HPDE6-E6E7 (cell line): ENCODE data around the gene GSDMA.
A peak's percentile ranks its signal among the peaks of the same experiment; 100 is the strongest.
"Not testable (repeated sequence)": the region's sequence is repeated elsewhere in the genome, so short reads cannot be mapped to it uniquely, and the experiment has no call there.

Experiments used
- DNase-seq: peaks from one replicate; pipeline ENCODE4 v3.0.0; 2011; ENCODE audit warnings: missing footprints; ENCODE audit errors: extremely low spot score

Gene GSDMA

GRCh38 chr17:39996800-39997199, 34.0 kb downstream of the GSDMA start:
- no peak for DNase-seq

DNA sequence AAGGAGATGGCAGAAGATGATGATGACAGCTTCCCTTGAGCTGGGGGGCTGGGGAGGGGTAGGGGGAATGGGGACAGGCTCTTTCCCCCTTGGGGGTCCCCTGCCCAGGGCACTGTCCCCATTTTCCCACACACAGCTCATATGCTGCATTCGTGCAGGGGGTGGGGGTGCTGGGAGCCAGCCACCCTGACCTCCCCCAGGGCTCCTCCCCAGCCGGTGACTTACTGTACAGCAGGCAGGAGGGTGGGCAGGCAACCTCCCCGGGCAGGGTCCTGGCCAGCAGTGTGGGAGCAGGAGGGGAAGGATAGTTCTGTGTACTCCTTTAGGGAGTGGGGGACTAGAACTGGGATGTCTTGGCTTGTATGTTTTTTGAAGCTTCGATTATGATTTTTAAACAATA, 34.7 kb downstream of the GSDMA start:
- no peak for DNase-seq

DNA sequence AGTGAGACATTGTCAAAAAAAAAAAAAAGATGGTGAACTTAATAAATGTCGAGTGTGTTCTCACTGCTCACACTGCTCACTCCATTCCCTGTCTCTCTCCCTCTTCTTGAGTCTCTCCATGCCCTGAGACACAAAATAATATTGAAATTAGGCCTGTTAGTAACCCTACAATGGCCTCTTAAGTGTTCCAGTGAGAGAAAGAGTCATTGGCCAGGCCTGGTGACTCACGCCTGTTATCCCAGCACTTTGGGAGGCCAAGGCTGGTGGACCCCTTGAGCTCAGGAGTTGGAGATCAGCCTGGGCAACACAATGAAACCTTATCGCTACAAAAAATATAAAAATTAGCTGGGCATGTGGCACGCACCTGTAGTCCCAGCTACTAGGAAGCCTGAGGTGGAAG, 36.3 kb downstream of the GSDMA start:
- no peak for DNase-seq

- DNase-seq = no peak
Observed at GRCh38 chr17:40000161-40000560, 37.4 kb downstream of the GSDMA start.

DNA sequence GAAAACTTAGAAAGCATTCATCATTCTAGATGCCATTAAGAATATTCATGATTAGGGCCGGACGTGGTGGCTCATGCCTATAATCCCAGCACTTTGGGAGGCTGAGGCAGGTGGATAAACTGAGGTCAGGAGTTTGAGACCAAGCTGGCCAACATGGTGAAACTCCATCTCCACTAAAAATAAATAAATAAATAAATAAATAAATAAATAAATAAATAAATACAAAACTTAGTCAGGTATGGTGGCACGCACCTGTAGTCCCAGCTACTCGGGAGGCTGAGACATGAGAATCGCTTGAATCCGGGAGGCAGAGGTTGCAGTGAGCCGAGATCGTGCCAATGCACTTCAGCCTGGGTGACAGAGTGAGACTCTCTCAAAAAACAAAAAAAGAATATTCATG, 38.5 kb downstream of the GSDMA start:
- DNase-seq = not testable (repeated sequence)

GRCh38 chr17:40004072-40004471, 41.3 kb downstream of the GSDMA start:
- DNase-seq = no peak

- DNase-seq = no peak
Observed at GRCh38 chr17:40004712-40005111, 41.9 kb downstream of the GSDMA start.

DNA sequence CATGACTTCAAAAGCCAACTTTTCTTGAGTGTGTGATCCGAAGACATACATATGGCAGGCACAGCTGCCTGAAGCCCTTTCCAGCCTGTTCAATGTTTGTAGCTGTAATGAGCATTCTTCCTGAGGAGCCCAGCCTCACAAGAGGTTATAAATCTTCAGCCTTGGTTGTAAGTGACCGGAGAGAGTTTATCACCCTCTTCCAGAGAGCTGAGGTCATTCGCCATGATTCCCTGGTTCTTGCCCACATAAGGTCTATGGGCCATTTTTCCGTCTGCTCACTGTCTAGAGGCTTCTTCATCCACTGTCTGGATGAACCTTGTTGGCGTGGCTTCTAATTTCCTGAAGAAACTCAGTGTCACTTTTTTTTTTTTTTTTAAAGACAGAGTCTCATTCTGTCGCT, 42.7 kb downstream of the GSDMA start:
- DNase-seq = no peak

- not testable (repeated sequence) for DNase-seq
Observed at GRCh38 chr17:40010946-40011500, 48.2 kb downstream of the GSDMA start.

DNA sequence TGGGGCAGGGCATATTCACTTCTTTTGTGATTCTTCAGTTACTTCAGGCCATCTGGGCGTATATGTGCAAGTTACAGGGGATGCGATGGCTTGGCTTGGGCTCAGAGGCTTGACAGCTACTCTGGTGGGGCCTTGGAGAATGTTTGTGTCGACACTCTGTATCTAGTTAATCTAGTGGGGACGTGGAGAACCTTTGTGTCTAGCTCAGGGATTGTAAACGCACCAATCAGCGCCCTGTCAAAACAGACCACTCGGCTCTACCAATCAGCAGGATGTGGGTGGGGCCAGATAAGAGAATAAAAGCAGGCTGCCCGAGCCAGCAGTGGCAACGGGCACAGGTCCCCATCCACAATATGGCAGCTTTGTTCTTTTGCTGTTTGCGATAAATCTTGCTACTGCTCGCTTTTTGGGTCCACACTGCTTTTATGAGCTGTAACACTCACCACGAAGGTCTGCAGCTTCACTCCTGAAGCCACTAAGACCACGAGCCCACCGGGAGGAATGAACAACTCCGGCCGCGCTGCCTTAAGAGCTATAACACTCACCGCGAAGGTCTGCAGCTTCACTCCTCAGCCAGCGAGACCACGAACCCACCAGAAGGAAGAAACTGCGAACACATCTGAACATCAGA, 49.3 kb downstream of the GSDMA start:
- not testable (repeated sequence) for DNase-seq

DNA sequence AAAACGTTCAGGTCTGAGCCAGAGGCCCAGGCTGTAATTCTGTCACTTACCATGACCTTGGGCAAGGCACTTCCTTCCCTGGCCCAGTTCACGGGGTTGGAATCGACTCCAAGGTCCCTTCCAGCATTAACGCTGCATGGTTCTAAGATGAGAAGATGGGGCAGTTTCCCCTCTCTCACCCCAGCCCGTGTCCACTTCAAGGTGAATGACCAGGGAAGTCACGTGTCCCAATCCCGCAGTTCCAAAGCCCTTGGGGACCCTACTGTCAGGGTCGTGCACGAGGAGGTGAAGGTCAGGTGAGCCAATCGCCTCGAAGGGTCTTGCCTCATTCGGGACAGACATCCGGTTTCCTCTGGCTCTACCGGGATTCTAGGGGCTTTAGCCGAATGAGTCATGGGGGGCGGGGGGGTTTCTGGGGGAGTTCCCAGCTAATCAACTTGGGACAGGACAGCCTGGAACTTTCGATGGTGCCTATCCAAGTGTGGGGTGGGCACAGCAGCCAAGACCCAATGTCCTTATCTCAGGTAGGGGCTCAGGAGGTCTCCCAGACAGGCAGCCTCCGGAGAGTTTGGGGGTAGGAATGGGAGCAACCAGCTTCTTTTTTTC, 51.7 kb downstream of the GSDMA start:
- DNase-seq = no peak

DNA sequence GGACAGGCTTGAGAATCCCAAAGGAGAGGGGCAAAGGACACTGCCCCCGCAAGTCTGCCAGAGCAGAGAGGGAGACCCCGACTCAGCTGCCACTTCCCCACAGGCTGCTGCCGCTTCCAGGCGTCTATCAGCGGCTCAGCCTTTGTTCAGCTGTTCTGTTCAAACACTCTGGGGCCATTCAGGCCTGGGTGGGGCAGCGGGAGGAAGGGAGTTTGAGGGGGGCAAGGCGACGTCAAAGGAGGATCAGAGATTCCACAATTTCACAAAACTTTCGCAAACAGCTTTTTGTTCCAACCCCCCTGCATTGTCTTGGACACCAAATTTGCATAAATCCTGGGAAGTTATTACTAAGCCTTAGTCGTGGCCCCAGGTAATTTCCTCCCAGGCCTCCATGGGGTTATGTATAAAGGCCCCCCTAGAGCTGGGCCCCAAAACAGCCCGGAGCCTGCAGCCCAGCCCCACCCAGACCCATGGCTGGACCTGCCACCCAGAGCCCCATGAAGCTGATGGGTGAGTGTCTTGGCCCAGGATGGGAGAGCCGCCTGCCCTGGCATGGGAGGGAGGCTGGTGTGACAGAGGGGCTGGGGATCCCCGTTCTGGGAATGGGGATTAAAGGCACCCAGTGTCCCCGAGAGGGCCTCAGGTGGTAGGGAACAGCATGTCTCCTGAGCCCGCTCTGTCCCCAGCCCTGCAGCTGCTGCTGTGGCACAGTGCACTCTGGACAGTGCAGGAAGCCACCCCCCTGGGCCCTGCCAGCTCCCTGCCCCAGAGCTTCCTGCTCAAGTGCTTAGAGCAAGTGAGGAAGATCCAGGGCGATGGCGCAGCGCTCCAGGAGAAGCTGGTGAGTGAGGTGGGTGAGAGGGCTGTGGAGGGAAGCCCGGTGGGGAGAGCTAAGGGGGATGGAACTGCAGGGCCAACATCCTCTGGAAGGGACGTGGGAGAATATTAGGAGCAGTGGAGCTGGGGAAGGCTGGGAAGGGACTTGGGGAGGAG, 52.5 kb downstream of the GSDMA start, which contains the start of gene CSF3:
Gene CSF3, plus strand, starts transcription at position 436 of the 993 bp plus-strand sequence. Its CDS starts 35 bp downstream, at position 471.
- DNase-seq = no peak

DNA sequence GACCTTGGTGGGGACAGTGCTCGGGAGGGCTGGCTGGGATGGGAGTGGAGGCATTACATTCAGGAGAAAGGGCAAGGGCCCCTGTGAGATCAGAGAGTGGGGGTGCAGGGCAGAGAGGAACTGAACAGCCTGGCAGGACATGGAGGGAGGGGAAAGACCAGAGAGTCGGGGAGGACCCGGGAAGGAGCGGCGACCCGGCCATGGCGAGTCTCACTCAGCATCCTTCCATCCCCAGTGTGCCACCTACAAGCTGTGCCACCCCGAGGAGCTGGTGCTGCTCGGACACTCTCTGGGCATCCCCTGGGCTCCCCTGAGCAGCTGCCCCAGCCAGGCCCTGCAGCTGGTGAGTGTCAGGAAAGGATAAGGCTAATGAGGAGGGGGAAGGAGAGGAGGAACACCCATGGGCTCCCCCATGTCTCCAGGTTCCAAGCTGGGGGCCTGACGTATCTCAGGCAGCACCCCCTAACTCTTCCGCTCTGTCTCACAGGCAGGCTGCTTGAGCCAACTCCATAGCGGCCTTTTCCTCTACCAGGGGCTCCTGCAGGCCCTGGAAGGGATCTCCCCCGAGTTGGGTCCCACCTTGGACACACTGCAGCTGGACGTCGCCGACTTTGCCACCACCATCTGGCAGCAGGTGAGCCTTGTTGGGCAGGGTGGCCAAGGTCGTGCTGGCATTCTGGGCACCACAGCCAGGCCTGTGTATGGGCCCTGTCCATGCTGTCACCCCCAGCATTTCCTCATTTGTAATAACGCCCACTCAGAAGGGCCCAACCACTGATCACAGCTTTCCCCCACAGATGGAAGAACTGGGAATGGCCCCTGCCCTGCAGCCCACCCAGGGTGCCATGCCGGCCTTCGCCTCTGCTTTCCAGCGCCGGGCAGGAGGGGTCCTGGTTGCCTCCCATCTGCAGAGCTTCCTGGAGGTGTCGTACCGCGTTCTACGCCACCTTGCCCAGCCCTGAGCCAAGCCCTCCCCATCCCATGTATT, 53.5 kb downstream of the GSDMA start:
- no peak for DNase-seq

- no peak for DNase-seq
Observed at GRCh38 chr17:40017422-40018080, 54.7 kb downstream of the GSDMA start.

GRCh38 chr17:40018211-40019121, 55.7 kb downstream of the GSDMA start:
- no peak for DNase-seq

- DNase-seq = peak; percentile 81
Observed at GRCh38 chr17:40019140-40019991, 56.6 kb downstream of the GSDMA start.

DNA sequence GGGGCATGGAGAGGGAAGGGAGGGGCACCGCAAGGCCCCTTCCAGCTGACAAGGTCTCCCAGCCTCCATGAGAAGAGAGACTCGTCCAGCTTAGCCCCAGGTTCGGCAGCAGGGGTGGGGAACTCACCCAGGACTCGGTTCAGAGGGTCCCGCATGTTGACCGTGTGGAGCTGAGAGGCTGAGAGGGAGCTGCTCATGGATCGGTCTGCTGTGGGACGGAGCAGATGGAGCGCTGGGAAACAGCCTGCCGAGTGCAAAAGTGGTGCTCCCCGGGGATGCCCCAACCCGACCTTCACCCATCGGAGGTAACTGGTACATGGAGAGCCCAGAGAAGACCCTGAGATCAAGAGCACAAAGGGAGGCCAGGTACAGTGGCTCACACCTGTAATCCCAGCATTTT, 57.3 kb downstream of the GSDMA start:
- DNase-seq = no peak

DNA sequence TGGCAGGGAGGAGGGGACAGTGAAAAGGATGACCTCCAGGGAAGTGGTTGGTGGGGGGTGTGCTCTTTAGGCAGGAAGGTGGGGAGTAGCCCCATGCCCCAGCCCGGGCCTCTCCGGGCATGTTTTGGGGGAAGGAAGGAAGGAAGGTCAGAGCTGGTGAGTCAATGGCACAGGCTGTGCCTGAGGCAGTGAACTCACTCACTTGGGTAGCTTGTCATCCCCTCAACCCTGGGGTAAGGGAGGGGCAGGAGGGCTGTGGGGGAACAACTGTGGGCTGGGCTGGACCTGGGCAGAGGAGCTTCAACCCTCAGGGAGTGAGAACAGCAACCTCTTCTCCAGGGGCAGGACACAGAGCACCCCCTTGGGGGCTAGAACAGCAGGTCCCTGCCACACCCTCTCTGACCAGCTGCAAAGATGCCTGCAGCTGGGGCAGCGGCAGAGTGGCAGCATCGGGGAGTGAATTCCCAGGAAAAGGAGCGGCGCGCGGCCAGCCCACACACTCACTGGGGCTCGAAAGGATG, 58.7 kb downstream of the GSDMA start:
- DNase-seq = peak; percentile 94
